ENCODE measurements around the gene DAB2IP.

Gene DAB2IP

GRCh38 chr9:121727295-121728020, 76.0 kb downstream of the DAB2IP start:
- DNase-seq = no peak
- H3K9me3 Mint-ChIP-seq = no peaks in the 10 kb centered on the region
- H3K27ac Mint-ChIP-seq = no peak overlapping the region
- no peaks in the 10 kb centered on the region for H3K4me1 Mint-ChIP-seq
- no peaks in the 10 kb centered on the region for H3K36me3 Mint-ChIP-seq
- peaks cover 4 to 5% of the 10 kb centered on the region in 2 donors for H3K27me3 Mint-ChIP-seq
- H3K4me3 Mint-ChIP-seq = no peak overlapping the region
- no peak for ATAC-seq (replicated peaks)

GRCh38 chr9:121728916-121729315, 77.5 kb downstream of the DAB2IP start:
- H3K27ac Mint-ChIP-seq = no peak overlapping the region
- DNase-seq (no peak), ATAC-seq (replicated peaks) (no peak)
- H3K4me1 Mint-ChIP-seq = no peaks in the 10 kb centered on the region
- H3K27me3 Mint-ChIP-seq = peaks cover 12 to 15% of the 10 kb centered on the region in 2 donors
- H3K9me3 Mint-ChIP-seq = no peaks in the 10 kb centered on the region
- H3K4me3 Mint-ChIP-seq = no peak overlapping the region
- H3K36me3 Mint-ChIP-seq = no peaks in the 10 kb centered on the region

- ATAC-seq (replicated peaks) (no peak), DNase-seq (no peak)
- H3K4me1 Mint-ChIP-seq = no peaks in the 10 kb centered on the region
- no peak overlapping the region for H3K27ac Mint-ChIP-seq
- H3K9me3 Mint-ChIP-seq = no peaks in the 10 kb centered on the region
- H3K4me3 Mint-ChIP-seq = no peak overlapping the region
- H3K36me3 Mint-ChIP-seq = no peaks in the 10 kb centered on the region
- peaks cover 15 to 23% of the 10 kb centered on the region in 2 donors for H3K27me3 Mint-ChIP-seq
These were observed 78.5 kb downstream of the DAB2IP start for GRCh38 chr9:121729769-121730562.

DNA sequence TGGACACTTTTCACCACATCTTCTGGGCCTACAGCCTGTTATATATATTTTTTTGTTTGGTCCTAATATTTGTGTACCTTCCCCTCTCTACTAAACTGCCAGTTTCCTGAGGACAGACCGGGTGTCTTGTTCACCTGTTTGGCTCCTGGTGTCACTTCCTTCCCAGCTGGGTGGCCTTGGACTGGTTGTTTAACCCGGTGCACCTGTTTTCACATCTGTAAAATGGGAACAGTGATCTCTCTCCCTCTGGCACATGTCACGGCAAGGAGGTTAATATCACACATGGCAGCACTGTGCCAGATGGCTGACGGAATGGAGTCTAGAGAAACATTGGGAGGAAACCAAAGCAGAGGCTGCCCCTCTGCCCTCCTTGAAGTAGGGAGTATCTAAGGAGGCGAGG, 79.7 kb downstream of the DAB2IP start:
- ATAC-seq (replicated peaks) = no peak
- H3K27ac Mint-ChIP-seq = no peak overlapping the region
- H3K4me1 Mint-ChIP-seq = peaks cover 2 to 4% of the 10 kb centered on the region in 2 donors

DNA sequence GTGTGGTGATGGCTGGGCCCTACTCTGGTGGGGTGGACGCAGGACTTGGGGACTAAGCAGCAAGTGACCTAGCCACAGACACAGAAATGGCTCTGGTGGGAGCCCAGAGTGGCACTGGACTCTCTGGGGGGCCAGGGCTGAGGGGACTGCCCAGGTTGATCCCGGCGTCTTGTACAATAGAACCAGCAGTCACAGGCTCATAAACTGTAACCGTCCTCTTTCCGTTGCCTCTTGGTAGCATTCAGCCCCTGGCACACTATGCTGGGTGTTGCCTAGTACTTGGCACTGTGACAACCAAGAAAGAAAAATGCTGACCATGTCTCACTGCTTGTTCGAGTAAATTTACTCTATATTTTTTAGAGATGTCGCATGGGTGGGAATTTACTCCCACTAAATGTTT, 80.5 kb downstream of the DAB2IP start:
- H3K4me1 Mint-ChIP-seq = peaks cover 5 to 11% of the 10 kb centered on the region in 2 donors
- no peak overlapping the region for H3K4me3 Mint-ChIP-seq
- H3K9me3 Mint-ChIP-seq = no peaks in the 10 kb centered on the region
- H3K27ac Mint-ChIP-seq = peak overlapping the region; percentile 6
- no peak for DNase-seq
- no peak for ATAC-seq (replicated peaks)
- H3K36me3 Mint-ChIP-seq = no peaks in the 10 kb centered on the region
- H3K27me3 Mint-ChIP-seq = peaks cover 32 to 41% of the 10 kb centered on the region in 2 donors

More for the DNA sequence above, 79.7 kb downstream of the DAB2IP start:
- Mint-ChIP-seq H3K9me3 (no peaks in the 10 kb centered on the region), H3K27me3 (peaks cover 26 to 34% of the 10 kb centered on the region in 2 donors), H3K4me3 (no peak overlapping the region), H3K36me3 (no peaks in the 10 kb centered on the region)
- no peak for DNase-seq

DNA sequence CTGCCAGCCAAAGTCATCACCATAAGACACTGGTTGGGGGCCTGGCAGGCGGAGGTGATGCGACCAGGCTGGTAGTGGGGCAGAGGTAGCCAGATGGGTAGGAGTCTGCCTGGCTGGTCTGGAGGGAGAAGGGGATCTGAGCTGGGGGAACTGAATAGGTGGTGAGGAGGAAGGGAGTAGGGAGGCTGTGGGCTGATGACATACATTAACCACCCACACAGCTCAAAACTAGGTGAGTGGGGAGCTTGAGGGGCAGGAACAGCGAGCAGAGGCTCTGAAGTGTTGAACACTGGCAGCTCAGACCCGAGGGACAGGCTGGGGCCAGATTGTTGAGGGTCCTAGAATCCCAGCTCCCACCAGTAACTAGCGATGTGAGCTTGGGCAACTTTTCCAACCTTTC, 81.0 kb downstream of the DAB2IP start:
- ATAC-seq (replicated peaks) (no peak), DNase-seq (no peak)
- peaks cover 32 to 46% of the 10 kb centered on the region in 2 donors for H3K27me3 Mint-ChIP-seq
- no peak overlapping the region for H3K4me3 Mint-ChIP-seq
- H3K4me1 Mint-ChIP-seq = peaks cover 5 to 12% of the 10 kb centered on the region in 2 donors
- H3K9me3 Mint-ChIP-seq = no peaks in the 10 kb centered on the region
- no peaks in the 10 kb centered on the region for H3K36me3 Mint-ChIP-seq
- H3K27ac Mint-ChIP-seq = peak overlapping the region; percentile 6

DNA sequence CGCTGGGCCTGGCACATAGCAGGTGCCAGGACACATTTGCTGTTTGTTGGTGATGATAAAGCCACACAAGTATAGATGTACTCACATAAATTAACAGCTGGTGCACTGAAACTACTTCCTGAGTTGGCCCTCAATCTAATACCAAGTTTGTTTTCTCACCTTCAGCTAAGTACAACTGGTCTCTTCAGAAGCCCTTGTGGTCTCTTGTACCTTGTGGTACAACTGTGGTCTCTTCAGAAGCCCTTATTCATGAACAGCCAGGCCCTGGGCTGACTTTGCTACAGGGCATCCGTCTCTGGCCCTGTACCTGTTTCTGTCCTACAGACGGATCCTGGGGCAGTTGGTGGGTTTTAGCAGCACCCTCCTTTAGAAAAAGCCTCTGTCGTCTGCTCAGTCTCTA, 81.5 kb downstream of the DAB2IP start:
- Mint-ChIP-seq H3K4me3 (no peak overlapping the region), H3K4me1 (peaks cover 5 to 12% of the 10 kb centered on the region in 2 donors), H3K27ac (no peak overlapping the region), H3K36me3 (no peaks in the 10 kb centered on the region), H3K27me3 (peaks cover 32 to 51% of the 10 kb centered on the region in 2 donors), H3K9me3 (no peaks in the 10 kb centered on the region)
- no peak for ATAC-seq (replicated peaks)
- no peak for DNase-seq

- H3K27ac Mint-ChIP-seq = no peak overlapping the region
- DNase-seq (no peak), ATAC-seq (replicated peaks) (no peak)
- H3K4me1 Mint-ChIP-seq = peaks cover 5 to 12% of the 10 kb centered on the region in 2 donors
- peaks cover 32 to 62% of the 10 kb centered on the region in 2 donors for H3K27me3 Mint-ChIP-seq
- no peaks in the 10 kb centered on the region for H3K36me3 Mint-ChIP-seq
- H3K4me3 Mint-ChIP-seq = no peak overlapping the region
- no peaks in the 10 kb centered on the region for H3K9me3 Mint-ChIP-seq
These were observed 83.0 kb downstream of the DAB2IP start for GRCh38 chr9:121734465-121734864.

DNA sequence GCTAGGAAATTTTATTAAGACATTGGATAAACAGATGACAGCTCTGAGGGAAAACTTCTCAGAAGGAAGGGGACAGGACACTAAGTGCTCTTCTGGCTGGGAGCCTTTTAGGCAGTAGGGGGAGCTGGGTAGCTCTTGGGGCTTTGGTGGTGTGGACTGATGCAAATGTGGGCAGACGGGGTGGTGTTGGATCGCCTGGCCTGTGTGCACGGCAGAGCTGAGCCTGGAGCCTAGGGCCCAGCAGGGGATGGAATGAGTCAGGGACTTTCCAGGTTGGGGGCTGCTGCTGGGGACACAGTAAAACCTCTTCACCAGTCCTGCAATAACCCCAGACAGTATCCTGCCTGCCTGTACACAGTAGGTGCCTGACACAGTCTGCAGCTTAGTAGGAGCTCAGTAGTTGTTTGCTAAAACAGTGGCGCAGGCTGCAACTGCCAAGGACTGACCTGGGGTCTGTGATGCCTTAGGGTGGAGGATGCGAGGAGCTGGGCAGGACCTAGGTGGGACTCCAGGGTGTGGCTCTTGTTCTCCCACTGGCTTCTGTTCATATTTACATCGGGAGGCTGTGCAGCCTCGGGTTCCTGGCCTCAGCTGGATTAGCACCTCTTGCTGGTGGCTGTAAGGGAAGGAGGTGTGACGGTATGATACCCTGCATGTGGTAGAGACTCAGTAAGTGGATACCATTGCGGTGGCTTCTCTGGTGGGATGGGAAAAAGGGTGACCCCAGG, 83.8 kb downstream of the DAB2IP start:
- Mint-ChIP-seq H3K36me3 (no peaks in the 10 kb centered on the region), H3K4me3 (no peak overlapping the region), H3K4me1 (peaks cover 5 to 12% of the 10 kb centered on the region in 2 donors), H3K9me3 (no peaks in the 10 kb centered on the region), H3K27ac (no peak overlapping the region), H3K27me3 (peaks cover 32 to 67% of the 10 kb centered on the region in 2 donors)
- ATAC-seq (replicated peaks) = peak; percentile 78 to 83
- DNase-seq = no peak

- peaks cover 32 to 67% of the 10 kb centered on the region in 2 donors for H3K27me3 Mint-ChIP-seq
- H3K9me3 Mint-ChIP-seq = no peaks in the 10 kb centered on the region
- H3K4me3 Mint-ChIP-seq = peak overlapping the region; percentile 54 to 62
- ATAC-seq (replicated peaks) (peak in 1 of 2 donors; percentile 20), DNase-seq (no peak)
- H3K36me3 Mint-ChIP-seq = no peaks in the 10 kb centered on the region
- peaks cover 5 to 12% of the 10 kb centered on the region in 2 donors for H3K4me1 Mint-ChIP-seq
- H3K27ac Mint-ChIP-seq = no peak overlapping the region
These were observed 84.6 kb downstream of the DAB2IP start for GRCh38 chr9:121735793-121736770.

DNA sequence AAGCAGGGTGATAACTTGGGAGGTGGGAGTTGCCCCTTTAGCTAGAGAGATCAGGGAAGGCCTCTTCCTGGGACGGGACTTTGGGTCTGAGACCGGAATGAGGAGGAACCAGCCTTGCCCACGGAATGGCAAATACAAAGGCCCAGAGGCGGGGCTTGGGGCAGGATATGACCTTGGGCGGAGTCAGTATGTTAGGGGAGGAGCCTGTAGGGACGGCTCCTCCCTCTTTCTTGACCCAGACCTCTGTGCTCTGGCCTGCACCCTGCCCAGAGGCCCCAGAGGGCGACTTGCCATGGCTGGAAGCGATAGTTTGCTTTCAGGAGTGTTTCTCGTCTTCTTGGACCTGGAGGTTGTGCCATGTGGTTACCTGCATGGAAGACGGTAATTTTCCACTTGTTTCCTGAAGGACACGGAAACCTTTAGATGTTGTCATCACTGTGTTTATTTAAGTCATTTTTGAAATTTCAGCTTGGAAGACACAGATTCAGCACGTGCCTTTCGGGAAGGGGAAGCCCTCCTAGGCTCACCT, 85.6 kb downstream of the DAB2IP start:
- Mint-ChIP-seq H3K4me1 (peaks cover 5 to 12% of the 10 kb centered on the region in 2 donors), H3K9me3 (no peaks in the 10 kb centered on the region), H3K27ac (no peak overlapping the region), H3K4me3 (peak overlapping the region; percentile 31 to 62), H3K27me3 (peaks cover 32 to 67% of the 10 kb centered on the region in 2 donors), H3K36me3 (no peaks in the 10 kb centered on the region)
- DNase-seq = no peak
- ATAC-seq (replicated peaks) = peak in 1 of 2 donors; percentile 37

- peaks cover 5 to 12% of the 10 kb centered on the region in 2 donors for H3K4me1 Mint-ChIP-seq
- H3K27me3 Mint-ChIP-seq = peaks cover 28 to 62% of the 10 kb centered on the region in 2 donors
- no peak overlapping the region for H3K27ac Mint-ChIP-seq
- no peaks in the 10 kb centered on the region for H3K36me3 Mint-ChIP-seq
- ATAC-seq (replicated peaks) = no peak
- no peak overlapping the region for H3K4me3 Mint-ChIP-seq
- no peaks in the 10 kb centered on the region for H3K9me3 Mint-ChIP-seq
- no peak for DNase-seq
These were observed 86.1 kb downstream of the DAB2IP start for GRCh38 chr9:121737481-121737931.

GRCh38 chr9:121738411-121738810, 87.0 kb downstream of the DAB2IP start:
- Mint-ChIP-seq H3K36me3 (no peaks in the 10 kb centered on the region), H3K27ac (no peak overlapping the region)

More at GRCh38 chr9:121738411-121738810, 87.0 kb downstream of the DAB2IP start:
- DNase-seq (no peak), ATAC-seq (replicated peaks) (no peak)
- Mint-ChIP-seq H3K4me3 (no peak overlapping the region), H3K9me3 (no peaks in the 10 kb centered on the region), H3K4me1 (peaks cover 5 to 12% of the 10 kb centered on the region in 2 donors), H3K27me3 (peaks cover 25 to 56% of the 10 kb centered on the region in 2 donors)
